T1000 (cell line): ENCODE data around the gene WNK2.
"Not testable (repeated sequence)": the region's sequence is repeated elsewhere in the genome, so short reads cannot be mapped to it uniquely, and the experiment has no call there.

Experiments used
- DNase-seq: peaks from one replicate; lab custom pipeline; 2025; ENCODE audit warnings: mixed read lengths; lab: John Stamatoyannopoulos, UW

WNK2 gene

DNA sequence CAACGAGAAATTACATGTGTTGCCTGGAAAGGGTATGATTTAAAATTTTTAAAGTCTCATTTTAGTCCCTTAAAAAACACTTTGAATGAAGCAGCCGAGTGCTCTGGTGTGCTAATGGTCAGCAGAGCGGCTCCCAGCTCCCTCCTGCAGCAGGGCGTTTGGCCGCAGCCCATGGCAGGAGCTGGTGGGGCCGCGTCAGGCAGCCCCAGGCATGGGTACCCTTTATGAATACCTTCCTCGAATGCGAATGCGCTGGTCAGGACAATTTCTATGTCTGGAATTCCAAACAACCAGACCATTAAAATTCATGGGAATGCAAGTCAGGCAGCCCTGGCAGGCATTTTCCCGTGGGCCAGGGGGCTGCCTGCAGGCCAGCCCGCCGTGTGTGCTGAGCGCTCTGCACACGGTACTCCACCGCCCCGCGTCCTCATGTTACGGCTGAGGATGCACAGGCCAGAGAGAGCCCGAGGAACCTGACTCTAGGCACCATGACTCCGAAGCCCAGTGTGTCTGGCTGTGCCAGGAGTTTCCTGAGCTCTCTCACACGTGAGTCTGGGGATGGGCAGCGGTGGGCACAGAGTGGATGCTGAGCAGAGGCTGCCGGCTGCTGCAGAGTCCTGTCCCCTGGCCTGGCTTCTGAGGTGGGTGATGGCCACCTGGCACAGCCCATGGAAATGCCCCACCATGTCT lies 123.7 kb downstream of the WNK2 start:
- DNase-seq, result no peak

- no peak for DNase-seq
Observed at GRCh38 chr9:93308158-93308602, 124.2 kb downstream of the WNK2 start.

DNA sequence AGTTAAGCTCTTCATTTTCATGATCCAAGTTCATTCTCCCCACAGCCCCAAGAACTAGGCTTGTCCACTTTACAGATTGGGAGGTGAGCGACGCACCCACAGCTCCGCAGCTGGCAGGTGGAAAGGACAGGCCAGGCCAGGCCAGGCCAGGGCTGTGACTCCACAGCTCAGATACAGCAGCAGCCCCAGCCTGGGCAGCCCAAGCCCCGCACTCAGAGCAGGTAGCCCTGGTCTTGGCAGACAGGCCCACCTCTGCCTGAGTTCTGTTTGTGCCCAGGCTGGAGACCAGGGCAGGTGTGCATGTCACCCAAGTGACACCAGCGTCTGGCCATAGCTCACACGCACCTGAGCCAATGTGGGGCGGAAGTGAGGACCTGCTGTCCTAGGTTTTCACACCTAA lies 124.7 kb downstream of the WNK2 start:
- no peak for DNase-seq

GRCh38 chr9:93309889-93310425 lies 126.0 kb downstream of the WNK2 start:
- no peak for DNase-seq

DNA sequence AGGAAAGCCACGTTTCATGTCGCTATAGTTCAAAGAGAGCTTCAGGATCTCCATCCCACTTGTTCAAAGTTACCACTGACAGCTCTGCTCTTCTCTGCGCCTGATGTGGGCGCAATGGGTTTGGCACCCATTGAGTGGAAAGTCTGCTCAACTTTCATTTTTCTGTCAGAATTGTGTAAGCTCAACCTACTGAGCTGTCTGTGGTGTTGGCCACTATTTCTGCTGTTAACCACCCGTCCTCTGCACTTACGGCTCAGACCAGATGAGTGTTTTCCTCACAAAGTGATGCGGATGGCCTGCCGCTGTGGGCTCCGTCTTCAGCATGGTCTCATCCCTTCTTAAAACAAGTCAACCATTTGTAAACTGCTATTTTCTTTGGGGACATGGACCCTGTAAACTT lies 131.2 kb downstream of the WNK2 start:
- DNase-seq, result no peak

DNA sequence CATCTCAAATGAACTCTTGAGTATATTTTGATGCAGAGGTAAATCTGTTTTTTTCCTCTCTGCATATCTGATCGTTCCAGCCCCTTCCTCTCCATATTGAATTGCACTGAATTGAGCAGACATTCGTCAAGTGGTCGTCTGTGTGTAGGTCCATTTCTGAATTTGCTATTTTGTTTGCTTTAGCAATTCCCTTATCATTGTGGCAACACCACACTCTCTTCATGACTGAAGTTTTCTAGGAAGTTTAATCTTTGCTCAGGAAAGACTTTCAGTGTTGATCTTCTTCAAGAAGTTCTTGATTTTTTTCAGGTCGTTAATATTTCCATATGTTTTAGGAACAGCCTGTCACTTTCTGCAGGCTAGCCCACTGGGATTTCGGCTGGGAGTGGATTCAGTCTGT lies 132.0 kb downstream of the WNK2 start:
- DNase-seq, result no peak

- DNase-seq, result no peak
Observed at GRCh38 chr9:93316726-93317494, 133.0 kb downstream of the WNK2 start.

DNA sequence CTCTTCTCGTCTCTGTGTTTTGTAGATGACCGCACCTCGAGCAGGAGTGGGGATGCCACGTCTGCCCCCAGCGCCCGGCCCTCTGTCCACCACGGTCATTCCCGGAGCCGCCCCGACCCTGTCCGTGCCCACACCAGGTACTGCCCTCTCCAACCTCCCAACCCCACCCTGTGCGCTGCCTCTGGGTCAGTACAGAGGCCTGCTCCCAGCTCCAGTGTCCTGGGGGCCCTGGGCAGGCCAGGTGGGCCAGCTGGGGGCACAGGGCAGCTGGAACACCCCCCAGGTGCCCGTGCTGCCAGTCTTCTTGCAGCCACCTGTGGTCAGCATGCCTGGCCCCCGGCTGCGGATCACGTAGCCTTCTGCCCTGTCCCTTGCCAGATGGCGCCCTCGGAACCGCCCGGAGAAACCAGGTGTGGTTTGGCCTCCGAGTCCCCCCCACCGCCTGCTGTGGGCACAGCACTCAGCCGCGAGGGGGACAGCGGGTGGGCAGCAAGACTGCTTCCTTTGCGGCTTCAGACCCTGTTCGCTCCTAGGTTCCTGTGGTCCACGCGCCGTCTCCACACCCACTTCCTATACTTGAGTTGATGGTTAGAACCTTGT lies 133.7 kb downstream of the WNK2 start:
- no peak for DNase-seq

- DNase-seq, result no peak
Observed at GRCh38 chr9:93318480-93318879, 134.5 kb downstream of the WNK2 start.

DNA sequence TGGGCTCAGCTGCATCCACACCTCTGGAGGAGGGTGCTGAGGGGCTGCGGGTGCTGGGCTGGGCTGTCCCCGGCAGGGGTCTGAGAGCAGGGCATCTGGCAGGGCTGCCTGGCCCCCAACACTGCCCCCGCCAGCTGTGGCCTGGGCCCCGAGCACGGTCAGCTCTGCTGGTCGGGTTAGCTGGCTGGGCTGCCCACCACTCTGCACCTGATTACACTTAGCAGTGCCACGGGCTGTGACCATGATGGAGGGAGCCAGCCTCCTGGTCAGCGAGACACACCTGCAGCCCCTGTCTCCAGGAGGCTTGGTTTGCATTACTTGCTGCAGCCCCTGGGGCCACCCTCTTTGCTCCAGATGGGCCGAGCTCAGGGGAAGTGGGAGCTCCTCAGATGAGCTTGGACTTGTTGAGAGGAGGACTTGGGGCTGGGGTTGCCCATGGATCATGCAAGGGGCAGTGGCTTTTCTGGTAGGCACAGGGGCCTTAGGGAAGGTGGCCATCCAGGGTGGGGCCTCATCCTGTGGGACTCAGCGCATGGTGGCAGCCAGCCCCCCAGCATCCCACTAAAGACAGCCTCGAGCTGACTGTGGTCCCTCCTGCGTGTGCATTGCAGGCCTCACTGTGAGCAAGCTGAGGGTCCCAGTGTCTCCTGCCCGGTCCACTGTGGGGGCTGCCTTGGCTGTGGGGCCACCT lies 135.5 kb downstream of the WNK2 start:
- no peak for DNase-seq

GRCh38 chr9:93319992-93320500 lies 136.1 kb downstream of the WNK2 start:
- no peak for DNase-seq

DNA sequence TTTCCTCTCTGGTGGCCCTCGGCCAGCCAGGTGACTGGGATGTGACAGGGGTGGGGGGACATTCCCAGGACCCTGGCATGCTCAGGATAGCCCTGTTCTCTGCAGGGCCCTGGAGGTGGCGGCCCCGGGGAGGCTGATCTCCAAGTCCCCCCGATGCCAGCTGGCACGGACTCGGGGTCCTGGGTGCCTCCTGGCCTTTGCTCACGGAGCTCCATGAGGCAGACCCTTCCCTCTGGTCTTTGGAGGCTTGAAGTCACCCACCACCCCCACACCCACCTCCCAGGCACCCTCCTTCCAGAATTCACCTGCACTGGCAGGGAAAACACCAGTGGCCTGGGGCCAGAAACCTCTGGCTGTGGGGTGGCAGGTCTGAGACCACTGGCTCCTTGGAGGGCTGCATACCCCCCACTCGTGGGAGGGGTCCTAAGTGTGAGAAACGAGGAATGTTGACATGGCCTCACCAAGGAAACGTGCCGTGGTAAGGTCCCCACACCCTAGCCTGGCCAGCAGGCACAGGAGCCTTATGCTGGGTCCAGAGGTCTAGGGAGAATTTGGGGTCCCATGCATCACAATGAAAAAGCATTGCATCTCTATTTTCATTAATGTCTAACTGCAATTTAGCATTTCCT lies 136.8 kb downstream of the WNK2 start:
- DNase-seq, result no peak

- no peak for DNase-seq
Observed at GRCh38 chr9:93321220-93321610, 137.3 kb downstream of the WNK2 start.

DNA sequence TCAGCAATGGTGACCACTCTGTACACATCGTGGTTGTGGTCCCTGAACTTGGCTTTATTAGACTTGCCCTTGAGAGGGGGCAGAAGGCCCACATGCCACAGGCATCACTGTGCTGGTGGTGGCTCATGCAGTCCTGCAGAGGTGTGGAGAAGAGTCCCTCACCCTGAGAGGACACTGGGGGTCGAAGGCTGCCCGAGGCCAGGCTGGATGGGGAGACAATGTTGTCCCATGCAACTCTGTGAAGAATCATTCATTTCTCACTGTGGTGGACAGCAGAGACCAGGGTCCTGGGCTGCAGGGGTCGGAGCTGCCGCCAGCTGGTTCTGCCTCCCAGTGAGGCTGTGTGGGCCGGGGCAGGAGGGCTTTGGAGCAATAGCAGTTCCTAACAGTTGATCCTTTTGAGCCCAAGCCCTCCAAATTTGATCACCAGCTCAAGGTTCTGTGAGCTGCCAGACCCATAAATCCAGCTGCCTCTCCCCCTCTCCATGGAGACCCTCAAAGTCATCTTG lies 139.6 kb downstream of the WNK2 start:
- DNase-seq, result not testable (repeated sequence)

- DNase-seq, result no peak
Observed at GRCh38 chr9:93324191-93324834, 140.4 kb downstream of the WNK2 start.

- DNase-seq, result no peak
Observed at GRCh38 chr9:93325307-93326035, 141.5 kb downstream of the WNK2 start.

DNA sequence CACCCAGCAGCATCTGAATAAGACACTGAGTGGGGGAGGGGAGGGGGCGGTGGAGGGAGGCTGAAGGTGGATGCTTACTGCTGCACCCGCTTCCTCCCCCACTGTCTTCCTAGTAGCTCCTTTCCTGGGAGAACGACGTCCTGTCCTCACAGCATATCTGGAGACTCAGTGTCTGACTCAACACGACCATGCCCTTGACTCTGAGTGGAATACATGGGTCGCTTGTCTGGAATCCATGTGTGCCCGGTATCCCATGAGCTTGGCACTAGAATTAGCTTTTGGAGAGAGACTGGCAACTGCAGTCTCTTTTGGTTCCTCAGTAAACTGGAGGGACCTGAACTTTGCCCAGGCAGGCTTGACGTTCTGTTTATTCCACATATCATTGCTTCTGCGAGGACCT lies 142.1 kb downstream of the WNK2 start:
- no peak for DNase-seq

- DNase-seq, result no peak
Observed at GRCh38 chr9:93326654-93327053, 142.7 kb downstream of the WNK2 start.

- no peak for DNase-seq
Observed at GRCh38 chr9:93329629-93330280, 145.8 kb downstream of the WNK2 start.

DNA sequence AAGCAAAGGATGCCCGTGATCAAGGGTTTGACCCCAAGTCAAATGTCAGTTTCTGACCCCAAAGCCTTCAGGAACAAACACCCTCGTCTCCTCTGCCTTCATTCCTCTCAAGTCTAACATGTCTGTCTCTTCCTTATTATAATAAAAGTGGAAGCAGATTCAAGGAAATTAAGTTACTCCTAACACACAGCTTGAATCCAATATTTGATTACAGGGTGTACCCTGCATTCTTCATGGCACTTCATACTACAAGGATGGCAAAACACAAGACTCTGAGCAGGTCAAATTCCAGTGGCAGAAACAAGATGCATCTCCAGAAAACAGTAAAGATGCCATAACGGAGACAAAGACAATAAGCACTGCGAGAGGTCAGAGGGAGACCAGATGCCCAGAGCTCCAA lies 148.4 kb downstream of the WNK2 start:
- DNase-seq, result no peak
